Posterior vena cava (tissue), 2 donors: Measurements from ENCODE around the gene NUDT17. TPM values are rescaled to one million over a fixed set of nuclear protein-coding genes. Genes with fewer than 3 reads are reported as not detected.

Source experiments
- DNase-seq: peaks from one replicate; pipeline ENCODE4 v3.0.0-alpha.2; 2020; ENCODE audit warnings: low spot score
- intact Hi-C, 2 donors: fragments of 100-400 bp; cut with DNase I; formaldehyde crosslinking; loops; one replicate each; pipeline versions ENCODE4 v1.14.1 to v1.14.2; 2022 to 2023
- microRNA-seq, 2 donors: library from miRNA; unstranded; fragments of <30 nt; microRNA quantifications; one replicate each; pipeline ENCODE4 v1.2.0, GENCODE V29; 2020 to 2021; ENCODE audit warnings: borderline microRNAs expressed in 2 of 2
- total RNA-seq, 2 donors: library from RNA; stranded (reverse); fragmentation: NEBNext Ultra II Directional; extraction: Animal tissue kit (Norgen Biotek cat#: 25700); gene quantifications; one replicate each; pipeline ENCODE4 v1.2.1, GENCODE V29; 2021
- donor health status: DM: yes; HTN: yes; CAD: no.
- donor health status: DM: yes; HTN: yes; CAD: no.

NUDT17 gene
- total RNA-seq, 2 donors from 2014 or later = 1.8 to 2.5 TPM

DNA sequence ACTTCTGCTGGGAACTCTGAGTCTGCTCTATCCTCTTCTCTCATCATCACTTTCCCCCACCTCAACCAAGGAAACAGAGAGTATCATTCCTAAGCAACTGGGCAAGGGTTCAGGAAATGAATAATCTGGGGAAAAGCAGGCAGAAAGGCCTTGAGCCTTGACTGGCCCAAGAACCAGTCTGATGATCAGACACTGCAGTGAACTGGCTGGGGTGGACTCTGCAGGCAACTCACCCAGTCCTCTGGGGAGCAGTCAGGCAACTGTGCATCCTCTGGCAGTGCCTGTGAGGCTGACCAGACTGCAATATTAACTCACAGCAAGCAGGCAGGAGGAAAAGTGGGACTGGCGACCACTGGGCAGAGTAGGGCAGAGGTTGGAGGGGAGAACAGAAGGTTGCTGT, 39.2 kb downstream of the NUDT17 start:
- DNase-seq = no peak

DNA sequence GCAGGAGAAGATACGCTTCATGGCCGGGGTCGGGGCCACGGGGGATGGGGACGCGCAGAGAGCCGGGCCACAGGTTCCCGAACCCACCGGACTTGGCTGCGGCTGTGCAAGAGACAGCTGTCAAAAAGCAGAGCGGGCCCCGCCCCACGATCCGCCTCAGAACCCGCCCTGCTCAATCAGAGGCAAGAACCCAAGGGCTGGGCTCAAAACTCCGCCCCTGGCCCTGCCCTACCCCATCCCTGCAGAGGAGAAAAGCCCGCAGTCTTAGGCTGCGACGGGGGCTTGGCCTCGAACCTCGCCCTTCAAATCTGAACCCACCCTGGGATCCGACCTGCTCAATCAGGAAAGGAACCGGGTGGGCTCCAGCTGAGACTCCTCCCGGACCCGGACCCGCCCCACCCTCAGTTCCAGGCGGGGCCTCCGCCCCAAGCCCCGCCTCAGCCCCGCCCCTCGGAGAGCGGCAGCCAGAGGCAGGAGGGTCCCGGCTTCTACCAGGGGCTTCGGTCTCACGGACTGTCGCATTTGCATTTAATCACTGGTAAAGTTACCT, 40.4 kb downstream of the NUDT17 start, which contains the start of gene ANKRD35:
TSS of gene ANKRD35 (minus strand) at position 129 of the 550 bp plus-strand sequence. CDS start at position 21, 108 bp downstream.
- DNase-seq = peak; percentile 95
- intact Hi-C loops = loop anchor here in 1 of 2 donors (10.0 kb wide), 1 partner anchor 129 kb away; no protein-coding TSS in a partner anchor

More for the DNA sequence above, 39.2 kb downstream of the NUDT17 start:
- intact Hi-C loops = loop anchor here in 1 of 2 donors (10.0 kb wide), 1 partner anchor 130 kb away; no protein-coding TSS in a partner anchor

DNA sequence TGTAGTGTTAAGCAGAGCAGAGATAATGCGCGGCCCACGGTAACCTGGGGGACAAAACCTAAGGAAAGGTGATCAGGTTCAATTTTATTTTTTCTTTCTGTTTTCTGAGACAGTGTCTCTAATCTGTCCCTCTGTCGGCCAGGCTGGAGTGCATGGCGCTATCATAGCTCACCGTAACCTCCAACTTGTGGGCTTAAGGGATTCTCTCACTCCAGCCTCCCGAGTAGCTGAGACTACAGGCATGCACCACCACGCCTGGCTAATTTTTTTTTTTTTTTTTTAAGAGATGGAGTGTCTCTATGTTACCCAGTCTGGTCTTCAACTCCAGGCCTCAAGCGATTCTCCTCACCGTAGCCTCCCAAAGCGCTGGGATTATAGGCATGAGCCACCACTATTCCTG, 41.0 kb downstream of the NUDT17 start:
- DNase-seq = no peak
- intact Hi-C loops = loop anchor here in 1 of 2 donors (10.0 kb wide), 1 partner anchor 128 kb away; no protein-coding TSS in a partner anchor

DNA sequence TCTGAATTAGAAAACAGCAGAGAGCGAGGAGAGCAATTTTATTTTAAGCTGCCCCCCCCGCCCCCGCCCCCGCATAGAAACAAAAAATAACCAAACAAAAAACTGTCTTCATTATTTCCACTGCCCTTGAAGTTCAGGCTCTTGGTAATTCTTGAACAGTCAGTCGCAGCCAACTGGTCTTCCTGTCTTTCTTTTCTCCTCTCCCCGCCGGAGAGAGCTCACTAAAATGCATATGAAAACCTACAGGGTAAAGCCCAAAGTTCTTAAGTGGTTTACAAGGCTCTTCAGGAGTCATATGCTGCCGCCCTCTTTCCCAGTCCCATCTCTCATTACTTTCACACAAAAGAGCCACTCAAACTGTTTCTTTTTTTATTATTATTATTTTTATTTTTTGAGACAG, 41.4 kb downstream of the NUDT17 start:
- intact Hi-C loops = loop anchor here in 1 of 2 donors (10.0 kb wide), 1 partner anchor 128 kb away; no protein-coding TSS in a partner anchor
- DNase-seq = no peak

DNA sequence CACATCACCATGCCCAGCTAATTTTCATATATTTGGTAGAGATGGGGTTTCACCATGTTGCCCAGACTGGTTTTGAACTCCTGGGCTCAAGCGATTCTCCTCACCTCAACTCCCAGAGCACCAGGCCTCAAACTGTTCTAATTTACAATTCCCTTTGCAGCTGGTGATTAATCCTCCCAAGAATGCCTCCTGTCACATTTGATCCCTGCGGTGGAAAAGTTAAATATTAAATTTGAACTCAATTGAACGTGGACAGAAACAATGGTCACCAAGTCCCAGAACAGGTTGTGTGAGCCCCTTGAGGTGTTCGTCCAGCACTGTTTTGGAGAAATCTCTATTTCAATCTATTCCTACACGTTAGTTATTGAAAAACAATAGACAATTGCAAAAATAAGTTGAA, 42.2 kb downstream of the NUDT17 start:
- no peak for DNase-seq
- intact Hi-C loops = loop anchor here in 1 of 2 donors (10.0 kb wide), 1 partner anchor 127 kb away; no protein-coding TSS in a partner anchor

DNA sequence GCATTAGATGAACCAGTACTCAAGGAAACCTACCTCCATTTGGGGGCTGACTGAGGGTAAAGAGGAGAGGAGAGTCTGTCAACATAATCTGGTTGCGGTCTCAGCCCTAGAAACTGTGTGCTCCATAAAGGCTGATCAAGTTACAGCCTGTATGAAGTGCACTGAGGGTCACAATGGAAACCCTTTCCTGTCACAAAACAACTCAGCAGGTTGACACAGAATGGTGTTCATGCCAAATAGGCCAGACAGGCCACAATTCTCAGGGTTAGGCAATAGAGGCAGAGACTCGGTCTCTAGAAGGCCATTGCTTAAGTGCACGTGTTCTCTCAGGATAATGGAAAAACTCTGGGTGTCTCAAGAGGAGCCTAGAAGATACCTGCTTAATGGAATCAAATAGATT, 44.3 kb downstream of the NUDT17 start:
- intact Hi-C loops = loop anchor here in 1 of 2 donors (10.0 kb wide), 1 partner anchor 125 kb away; no protein-coding TSS in a partner anchor
- DNase-seq = no peak

DNA sequence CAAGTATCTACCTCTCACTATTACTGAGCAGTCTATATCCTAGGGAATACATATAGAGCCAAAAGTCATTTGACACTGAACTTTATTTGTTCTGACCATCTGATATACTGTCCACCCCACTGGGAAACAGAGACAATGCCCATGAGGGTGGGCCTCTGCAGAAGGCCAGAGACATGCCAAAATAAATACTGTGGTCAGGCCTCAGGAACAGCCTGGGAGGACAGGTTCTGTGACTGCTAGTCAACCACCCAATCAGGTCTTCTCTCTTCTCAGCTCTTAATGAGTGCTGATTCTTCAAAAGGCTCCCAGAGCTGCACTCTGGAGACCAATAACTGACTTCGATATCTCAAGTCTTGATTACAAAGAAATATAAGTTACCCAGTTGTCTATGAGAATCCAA, 45.7 kb downstream of the NUDT17 start:
- intact Hi-C loops = no loop called here
- no peak for DNase-seq

DNA sequence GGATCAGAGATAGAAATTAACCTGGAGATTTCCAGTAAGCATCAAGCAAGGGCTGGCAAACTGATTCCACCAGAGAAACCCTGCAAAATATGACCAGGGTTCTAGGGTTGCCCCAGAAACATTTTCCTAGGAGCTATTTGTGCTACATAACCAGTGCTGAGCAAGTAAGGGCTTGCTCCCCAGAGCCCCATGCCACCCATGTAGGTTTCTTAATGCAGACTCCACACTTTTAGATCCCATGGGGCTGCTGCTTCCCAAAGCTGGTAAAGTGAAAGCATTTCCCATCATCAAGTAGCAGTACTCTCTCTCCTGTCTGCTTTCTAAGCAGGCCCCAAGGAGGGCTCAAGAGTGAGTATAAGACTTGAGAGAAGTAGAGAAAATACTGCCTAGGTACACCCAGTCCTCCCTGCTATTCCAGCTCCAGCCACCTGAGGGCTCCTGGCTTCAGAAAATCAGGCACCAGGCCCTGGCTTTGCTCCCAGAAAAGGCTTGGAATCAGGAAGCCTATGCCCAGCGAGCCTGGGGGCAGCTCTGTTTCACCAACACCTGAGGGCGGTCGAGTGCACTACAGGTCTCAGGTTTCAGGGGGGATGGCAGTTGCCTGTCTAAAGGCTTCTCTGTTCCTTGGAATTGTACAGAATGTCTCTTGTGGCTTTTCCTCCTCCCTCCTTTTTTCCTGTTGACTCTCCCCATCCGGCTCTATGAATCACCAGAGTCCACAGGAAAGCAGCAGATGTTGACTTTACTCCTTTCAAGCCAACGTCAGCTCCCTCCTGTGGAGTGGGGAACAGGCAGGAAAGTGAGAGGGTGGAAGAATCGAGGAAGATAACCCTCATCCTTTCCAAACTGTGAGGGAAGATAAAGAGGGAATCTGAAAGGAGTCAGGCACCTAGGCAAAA, 46.4 kb downstream of the NUDT17 start:
- peak; percentile 95 for DNase-seq
- intact Hi-C loops = no loop called here

DNA sequence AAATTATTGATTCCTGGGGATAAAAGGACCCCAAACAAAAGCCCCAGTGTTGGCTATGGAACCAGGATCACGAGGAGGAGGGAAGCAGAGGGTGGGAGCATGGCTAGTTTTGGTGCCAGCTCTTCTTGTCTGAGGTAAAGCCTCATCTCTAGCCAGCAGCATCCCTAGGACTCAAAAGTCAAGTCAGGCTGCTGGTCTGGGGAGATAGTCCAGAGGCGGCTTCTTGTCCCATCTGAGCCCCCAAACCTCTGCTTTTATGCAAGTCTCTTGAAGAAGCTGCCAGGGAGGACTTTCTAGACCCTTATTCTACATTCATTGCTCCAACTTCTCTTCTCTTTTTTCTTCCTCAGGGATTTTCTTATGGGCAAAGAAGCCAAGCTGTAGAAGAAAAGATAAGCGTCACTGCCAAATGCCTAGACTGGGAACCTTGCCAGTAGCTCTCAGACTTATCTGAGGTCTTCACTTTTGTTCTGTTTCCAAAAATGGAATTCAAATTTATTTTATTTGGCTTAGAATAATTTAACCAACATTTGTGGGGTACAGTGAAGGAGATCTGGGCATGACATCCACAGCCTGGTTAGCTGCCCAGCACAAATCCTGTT, 47.2 kb downstream of the NUDT17 start:
- intact Hi-C loops = no loop called here
- DNase-seq = no peak

DNA sequence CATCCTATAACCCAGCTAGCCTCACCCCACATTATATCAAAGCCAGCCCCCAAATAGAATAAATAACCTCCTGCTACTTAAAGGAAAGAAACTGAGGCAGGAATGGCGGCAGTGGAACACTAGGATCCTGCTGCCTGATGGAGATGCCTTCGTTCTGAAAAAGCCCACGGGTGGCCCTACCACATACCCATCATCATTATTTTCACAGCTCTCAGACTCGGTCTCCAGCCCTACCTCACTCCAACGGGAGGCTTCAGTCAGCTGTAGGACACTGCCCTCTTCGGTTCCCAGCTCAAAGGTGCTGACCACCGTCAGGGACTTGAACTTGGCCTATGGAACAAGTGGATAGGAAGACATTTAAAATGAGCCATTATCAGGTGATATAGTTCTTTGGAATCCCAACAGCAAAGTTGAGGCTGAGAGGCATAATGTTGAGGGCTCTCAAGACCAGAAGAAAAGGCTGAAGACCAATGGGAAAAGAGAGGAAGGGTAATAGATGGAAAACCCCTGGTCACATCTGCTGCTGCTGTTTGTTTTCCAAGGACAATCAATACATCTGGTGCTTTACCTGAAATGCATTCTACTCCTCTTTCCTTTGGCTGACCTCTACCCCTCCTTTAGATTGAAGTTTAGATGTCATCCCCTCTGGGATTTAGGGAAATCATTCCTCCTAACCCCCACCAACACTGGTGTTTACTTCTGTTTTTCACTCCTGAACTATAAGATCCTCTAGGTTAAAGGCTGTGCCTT, 48.1 kb downstream of the NUDT17 start:
- no peak for DNase-seq
- intact Hi-C loops = no loop called here

DNA sequence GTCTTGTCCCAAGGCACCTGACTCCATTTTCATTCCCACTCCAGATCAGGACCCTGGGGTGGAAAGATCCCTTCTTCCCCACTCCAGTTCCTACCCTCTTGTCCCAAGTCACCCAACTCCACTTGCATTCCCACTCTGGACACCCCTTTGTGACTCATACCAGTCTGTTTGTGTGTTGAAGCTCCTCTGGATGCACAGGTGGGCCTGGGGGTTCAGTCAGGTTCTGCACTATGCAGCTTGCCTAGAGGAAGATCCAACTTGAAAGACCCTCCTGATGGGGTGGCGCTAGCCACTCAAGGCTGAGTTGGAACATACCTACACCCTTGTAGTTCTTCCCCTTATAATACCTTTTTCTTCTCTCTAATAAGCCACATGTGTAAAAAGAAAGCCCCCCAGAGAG, 50.0 kb downstream of the NUDT17 start:
- intact Hi-C loops = no loop called here
- no peak for DNase-seq

DNA sequence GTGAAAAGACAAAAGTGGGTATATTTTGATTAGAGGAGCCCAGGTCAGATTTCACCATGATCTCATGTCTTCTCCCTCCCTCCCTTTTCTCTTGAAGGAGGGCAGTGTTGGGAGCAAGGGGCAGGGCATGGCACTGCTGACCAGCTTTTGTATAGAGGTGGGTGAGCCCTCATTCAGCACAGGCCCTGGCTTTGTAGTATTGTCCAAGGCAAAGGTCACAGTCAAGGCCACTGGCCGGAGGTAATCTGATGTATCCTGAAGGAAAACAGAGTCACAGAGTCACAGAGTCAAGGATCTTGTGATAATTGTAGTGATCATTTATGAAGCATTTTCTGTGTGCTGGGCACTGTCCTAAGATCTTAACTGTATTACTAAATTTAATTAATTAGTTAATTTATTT, 52.5 kb downstream of the NUDT17 start:
- DNase-seq = no peak
- intact Hi-C loops = no loop called here

Small RNA genes within 50 kb of the gene (microRNA-seq; reads per million reads assigned to microRNA genes)
- gene MIR6736 = 0 to 0.52 reads per million in 2 donors

Other genes starting within 250 kb of the NUDT17 start
- 10 to 100 TPM; 15.1 to 20.2 TPM for gene GPR89A, start 237.6 kb upstream of the NUDT17 start, total RNA-seq
- under 1 TPM in 1 of 2 donors, not detected in 1; 0.29 TPM for gene PDZK1, start 138.3 kb upstream of the NUDT17 start, total RNA-seq
- gene CD160, start 126.1 kb upstream of the NUDT17 start, total RNA-seq = not detected
- gene RNF115, start 21.5 kb upstream of the NUDT17 start, total RNA-seq = 10 to 100 TPM; 28.5 to 69.0 TPM
- gene POLR3C, start 21.4 kb upstream of the NUDT17 start, total RNA-seq = 10 to 100 TPM; 22.1 to 25.3 TPM
- gene PIAS3, start 13.5 kb downstream of the NUDT17 start, total RNA-seq = 10 to 100 TPM; 28.6 to 34.7 TPM
- 1 to 10 TPM; 5.0 to 7.0 TPM for gene ANKRD35, start 40.2 kb downstream of the NUDT17 start, total RNA-seq
- gene ITGA10, start 64.4 kb downstream of the NUDT17 start, total RNA-seq = 1 to 10 TPM; 5.7 to 9.0 TPM
- 10 to 100 TPM; 19.8 to 24.4 TPM for gene PEX11B, start 73.1 kb downstream of the NUDT17 start, total RNA-seq
- gene RBM8A, start 81.9 kb downstream of the NUDT17 start, total RNA-seq = 10 to 100 TPM; 81.0 to 83.3 TPM
- 10 to 100 TPM; 45.5 to 45.8 TPM for gene LIX1L, start 112.4 kb downstream of the NUDT17 start, total RNA-seq
- 1 to 10 TPM; 2.3 TPM for gene ANKRD34A, start 118.9 kb downstream of the NUDT17 start, total RNA-seq
- 10 to 100 TPM; 22.8 to 23.8 TPM for gene POLR3GL, start 119.1 kb downstream of the NUDT17 start, total RNA-seq
- 100 to 1,000 TPM; 393 to 441 TPM for gene TXNIP, start 150.9 kb downstream of the NUDT17 start, total RNA-seq
- gene HJV, start 176.1 kb downstream of the NUDT17 start, total RNA-seq = not detected